Activated CD4-positive, alpha-beta T cell treated with anti-CD3 and anti-CD28 coated beads, Interleukin-2, amount 50 U/mL, for 4 hours (primary cell): ENCODE data around the gene ASPG.

Source experiments
- DNase-seq, 2 experiments: peaks; one replicate each; pipeline ENCODE4 v3.0.0-alpha.2; 2020

The ASPG gene

GRCh38 chr14:104076743-104077142, 8.8 kb upstream of the ASPG start:
- no peak for DNase-seq

GRCh38 chr14:104078031-104078455, 7.5 kb upstream of the ASPG start:
- DNase-seq, result peak; percentile 79 to 82

DNA sequence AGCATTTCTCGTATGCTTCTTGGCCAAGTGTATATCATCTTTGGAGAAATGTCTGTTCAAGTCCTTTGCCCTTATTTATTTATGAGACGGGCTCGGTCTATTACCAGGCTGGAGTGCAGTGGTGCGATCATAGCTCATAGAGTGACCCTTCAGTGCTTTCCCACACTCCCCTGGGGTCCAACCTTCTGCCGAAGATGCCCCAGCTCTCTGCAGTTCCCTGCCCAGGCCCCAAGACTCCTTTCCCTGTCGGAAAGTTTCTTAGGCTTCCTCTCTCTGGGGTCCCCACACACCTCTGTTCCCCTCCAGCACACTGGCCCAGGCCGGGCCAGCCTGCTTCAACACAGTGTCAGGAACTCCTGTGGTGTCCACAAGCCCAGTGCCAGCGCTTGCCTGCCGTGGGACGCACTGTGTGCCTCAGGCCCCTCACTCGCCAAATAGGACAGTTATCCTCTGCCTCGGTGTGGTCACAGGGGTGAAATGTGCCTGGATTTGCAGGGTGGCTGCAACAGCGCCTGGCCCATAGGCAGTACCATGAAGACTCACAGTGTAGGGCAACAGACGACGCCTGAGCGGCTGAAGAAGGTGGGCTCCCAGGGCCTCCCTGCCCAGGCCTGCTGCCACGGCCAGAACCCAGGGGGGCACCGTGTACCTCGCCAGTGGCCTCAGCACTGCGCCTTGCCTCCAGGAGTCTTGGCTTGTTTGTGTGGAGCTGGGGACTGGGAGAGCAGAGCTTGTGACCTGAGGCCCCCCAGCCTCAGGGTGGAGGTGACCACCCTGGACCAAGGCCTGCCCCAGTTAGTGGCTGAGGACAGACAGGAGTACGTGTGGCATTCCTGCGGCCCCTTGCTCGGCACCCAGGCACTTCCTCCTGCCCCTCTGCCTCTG, 4.9 kb upstream of the ASPG start:
- no peak for DNase-seq

- DNase-seq, result no peak
Measured at GRCh38 chr14:104081261-104081835, 4.2 kb upstream of the ASPG start.

DNA sequence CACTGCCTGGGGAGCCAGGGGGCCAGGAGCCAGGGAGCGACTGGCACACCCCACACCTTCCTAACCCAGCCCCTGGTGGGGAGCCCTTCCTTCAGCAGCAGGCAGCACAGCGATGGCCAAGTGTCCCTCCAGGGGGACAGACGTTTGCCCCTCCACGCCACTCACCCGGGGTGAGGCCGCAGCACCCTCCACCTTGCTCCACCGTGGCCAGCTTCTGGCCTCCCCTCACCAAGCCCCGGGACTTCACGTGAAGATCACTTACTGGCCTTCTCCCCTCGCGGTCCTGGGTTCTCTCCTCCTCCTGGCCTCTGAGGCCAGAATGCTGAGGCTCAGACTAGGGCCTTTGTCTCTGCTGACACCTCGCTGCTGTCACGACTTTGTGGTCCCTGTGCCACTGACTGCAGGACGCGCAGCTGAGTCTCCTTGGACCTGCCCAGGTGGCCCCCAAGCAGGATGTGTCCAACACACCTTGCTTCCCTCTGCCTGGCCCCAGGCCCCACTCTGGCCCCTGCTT, 3.5 kb upstream of the ASPG start:
- no peak for DNase-seq

- no peak for DNase-seq
Measured at GRCh38 chr14:104082807-104083206, 2.7 kb upstream of the ASPG start.

DNA sequence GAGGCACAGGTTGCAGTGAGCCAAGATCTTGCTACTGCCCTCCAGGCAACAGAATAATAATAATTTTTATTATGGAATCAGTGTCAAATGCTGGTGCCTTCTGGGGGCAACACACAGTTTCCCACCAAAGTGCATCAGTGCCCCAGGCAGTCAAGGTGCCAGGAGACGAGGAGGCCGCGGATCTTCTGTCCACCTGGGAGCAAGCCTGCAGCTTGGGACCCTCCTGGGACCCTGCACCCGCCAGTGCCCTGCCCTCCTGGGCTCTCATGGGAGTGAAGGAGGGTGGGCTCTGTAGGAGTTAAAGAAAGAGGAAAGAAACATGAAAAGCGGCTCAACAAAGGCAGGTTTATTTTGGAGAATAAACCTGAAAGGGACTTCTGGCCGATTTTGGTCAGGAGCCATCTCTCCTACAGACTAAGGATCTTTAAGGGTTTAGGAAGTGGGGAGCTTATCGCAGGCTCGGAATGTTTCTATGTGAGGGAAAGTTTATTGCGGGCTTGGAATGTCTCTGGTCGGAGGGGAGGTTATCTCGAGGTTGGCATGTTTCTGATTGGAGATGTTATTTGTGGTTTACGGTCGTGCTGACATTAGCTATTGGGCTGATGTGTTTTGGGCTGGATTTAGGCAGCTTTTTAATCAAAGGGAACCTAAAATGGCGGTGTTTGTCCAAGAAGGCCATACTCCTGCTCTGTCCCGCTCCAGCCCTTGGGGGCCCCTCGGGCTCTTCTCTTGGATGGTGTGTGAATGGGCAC, 1.1 kb upstream of the ASPG start:
- DNase-seq, result no peak

DNA sequence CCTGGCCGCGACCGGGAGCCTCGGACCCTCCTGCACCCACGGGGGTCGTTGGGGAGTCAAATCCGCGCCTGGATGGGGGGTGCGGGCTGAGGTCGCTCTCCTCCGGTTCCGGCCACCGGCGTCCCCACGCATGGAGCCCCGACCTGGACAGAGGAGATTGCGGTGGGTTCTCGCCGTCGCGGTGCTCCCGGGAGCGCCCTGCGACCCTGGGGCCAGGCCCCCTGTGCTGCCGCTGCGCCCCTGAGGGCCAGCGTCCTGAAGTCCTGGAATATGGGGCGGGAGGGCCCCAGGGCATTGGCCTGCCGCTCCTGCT, 345 bp downstream of the ASPG start:
- no peak for DNase-seq

- DNase-seq, result no peak
Measured at GRCh38 chr14:104086210-104086660, 735 bp downstream of the ASPG start.

- no peak for DNase-seq
Measured at GRCh38 chr14:104086661-104087461, 1.4 kb downstream of the ASPG start.

GRCh38 chr14:104087505-104087904, 2.0 kb downstream of the ASPG start:
- no peak for DNase-seq

- no peak for DNase-seq
Measured at GRCh38 chr14:104087981-104088850, 2.7 kb downstream of the ASPG start.

DNA sequence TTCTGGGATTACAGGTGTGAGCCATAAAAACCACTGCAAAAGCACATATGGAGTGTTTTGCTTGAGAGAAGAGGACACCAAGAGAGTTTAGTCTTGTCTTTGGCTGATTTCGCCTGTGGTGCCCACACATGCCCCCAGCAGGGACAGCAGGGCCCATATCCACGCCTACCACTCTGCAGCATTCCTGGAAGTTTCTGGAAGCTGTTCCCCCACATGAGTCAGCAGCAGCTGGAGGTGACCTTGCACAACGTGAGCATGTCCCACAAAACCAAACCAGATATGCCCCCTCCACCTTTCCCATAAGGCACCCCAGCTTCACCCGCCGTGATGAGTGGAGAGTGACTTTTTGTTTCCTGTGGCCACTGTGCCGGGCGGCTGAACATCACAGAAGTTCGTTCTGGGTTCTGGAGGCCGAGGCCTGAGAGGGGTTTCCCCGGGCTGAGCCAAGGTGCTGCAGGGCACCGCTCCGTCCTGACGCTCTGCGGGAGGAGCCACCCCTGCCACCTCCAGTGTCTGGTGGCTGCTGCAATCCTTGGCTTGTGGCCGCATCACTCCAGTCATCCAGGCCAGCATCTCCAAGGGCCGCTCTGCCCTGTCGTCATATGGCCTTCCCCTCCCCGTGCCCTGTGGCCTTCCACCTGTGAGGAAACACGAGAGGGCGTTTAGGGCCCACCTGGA, 4.7 kb downstream of the ASPG start:
- no peak for DNase-seq

DNA sequence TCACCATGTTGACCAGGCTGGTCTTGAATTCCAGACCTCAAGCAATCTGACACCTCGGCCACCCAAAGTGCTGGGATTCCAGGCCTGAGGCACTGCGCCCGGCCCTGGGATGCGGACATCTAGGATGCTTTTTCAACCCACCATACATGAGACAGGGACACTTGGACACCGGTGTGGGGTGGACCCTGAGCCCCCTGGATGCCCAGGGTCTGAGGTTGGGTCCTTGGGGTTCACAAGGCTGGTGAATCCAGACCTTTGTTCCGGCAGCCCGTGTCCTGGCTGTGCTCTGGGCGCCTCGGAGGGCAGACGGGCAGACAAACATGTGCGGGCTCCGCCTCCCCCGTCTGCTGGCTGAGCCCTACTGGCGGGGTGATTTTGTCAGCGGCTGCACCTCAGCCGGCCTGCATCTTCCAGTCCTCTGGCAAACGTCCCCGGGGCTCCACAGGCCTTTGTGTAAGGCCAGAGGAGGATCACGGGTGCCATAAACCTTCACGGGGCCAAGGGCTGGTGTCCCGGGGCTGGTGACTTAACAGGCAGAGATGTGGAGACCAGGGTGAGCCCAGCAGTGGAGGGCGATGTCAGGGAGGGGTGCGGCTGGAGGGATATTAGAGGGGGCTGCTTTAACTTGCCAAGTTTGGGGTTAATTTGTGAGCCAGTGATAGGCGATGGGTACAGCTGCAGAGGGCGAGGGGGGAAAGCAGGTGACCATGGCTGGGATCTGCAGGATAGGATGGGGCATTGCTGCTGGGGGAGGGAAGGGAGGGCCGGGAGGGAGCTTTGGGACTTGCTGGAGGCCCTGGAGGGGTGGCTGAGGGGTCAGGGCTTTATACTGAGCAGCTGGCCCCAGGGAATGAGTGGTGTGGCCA, 5.8 kb downstream of the ASPG start:
- no peak for DNase-seq

DNA sequence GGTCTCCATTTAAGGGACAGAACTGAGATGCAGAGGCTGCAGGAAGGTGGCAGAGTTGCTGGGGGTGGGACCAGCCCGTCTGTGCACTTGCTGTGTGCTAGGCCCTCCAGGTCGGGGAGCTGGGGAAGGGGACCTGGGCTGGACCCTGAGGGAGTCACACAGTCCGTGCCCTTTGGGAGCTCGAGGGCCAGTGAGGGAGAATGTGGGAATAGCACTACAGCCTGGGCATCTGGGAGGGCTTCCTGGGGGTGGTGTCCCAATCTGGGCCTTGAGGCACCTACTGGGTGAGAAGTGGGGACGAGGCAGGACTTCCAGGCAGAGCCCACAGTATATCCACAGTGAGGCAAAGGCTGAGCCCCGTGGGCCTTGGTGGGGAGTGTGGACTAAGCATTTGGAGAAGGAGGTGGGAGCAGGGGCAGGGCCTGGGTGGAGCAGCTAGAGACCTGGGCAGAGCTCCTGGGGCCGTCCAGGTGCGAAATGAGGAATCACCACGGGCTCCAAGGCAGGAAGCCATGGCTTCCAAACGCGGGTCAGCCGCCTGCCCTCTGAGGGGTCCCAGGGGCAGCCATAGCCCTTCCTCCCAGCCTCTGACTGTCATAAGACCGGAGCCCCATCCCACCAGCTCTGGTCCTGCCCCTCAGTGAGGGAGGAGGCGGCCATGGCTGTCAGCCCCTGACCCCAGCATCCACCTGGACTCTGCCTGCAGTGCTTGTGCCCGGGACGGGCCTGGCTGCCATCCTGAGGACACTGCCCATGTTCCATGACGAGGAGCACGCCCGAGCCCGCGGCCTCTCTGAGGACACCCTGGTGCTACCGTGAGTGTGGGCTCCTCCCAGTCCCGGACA, 6.6 kb downstream of the ASPG start:
- DNase-seq, result no peak

DNA sequence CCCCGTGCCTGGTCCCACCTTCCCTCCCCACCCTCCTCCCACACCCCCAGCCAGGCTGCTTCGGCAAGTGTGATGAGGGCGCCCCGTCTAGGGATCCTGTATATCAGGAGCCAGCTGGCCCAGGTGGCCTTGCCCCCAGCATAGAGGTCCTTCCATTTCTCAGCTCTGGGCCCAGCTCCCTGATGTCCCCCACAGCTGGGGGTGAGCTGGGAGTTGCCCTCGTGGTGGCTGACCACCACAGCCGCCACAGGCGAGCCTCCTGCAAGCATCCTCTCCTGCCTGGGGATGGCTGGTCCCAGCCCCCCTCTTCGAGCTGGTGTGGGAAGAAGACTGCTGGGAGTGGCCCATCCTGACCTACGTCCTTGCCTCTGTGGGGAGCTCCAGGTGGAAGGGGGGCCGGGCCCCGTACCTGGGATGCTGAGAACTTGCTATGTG, 7.4 kb downstream of the ASPG start:
- no peak for DNase-seq

DNA sequence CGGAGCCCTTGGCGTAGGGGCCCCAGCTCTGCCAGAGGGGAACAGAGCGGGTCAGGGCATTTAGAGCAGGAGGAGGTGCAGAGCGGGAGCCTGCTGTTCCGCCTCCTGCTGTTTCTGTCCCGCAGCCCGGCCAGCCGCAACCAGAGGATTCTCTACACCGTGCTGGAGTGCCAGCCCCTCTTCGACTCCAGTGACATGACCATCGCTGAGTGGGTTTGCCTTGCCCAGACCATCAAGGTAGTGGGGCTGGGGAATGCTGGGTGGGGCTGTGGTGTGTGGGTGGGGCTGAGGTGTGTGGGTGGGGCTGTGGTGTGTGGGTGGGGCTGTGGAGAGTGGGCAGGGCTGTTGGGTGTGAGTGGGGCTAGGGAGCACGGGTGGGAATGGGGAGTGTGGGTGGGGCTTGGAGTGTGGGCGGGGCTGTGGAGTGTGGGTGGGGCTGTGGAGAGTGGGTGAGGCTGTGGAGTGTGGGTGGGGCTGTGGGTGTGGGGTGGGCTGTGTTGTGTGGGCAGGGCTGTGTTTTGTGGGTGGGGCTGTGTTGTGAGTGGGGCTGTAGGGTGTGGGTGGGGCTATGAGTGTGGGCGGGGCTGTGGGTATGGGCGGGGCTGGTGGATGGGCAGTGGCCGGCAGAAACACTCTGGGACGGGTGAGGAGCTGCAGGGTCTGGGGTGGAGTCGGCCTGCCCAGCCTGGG, 8.0 kb downstream of the ASPG start:
- no peak for DNase-seq

DNA sequence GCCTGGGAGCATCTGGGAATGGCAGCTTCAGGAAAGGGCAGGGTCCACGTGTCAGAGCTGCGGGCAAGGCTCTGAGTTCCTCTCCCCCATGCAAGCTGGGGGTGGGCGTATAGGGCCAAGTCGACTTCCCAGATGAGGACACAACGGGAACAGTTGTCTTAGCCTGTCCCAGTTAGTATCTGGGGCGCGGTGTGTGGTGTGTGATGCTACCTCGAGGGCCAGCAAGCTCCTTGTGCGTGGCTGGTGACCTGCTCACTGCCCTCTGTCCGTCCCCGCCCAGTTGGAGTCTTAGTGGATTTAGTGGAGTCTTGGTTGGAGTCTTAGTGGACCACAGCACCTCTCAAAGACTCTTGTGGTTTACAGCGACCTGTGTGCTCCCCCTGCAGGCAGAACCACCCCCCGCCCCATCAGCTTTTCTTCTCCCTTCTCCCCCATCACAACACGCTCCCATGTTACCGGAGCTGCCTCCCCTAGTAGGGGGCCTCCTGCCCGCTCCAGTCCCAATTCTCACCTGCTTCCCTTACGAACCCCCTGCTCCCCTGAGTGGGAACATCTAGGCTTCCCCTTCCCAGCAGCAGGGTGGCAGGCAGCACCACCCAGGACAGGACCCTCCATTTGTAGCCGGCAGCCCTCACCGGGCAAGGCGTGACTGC, 8.7 kb downstream of the ASPG start:
- no peak for DNase-seq
